Gastroesophageal sphincter (tissue), 3 donors: Measurements from ENCODE around the gene FAT1.

ENCODE experiments used
- CTCF ChIP-seq, 4 experiments: fragments of 200-600 bp in 2 of 4; fragments of 450-650 bp in 2 of 4; sonication (generic) in 1 of 4; IDR thresholded peaks; one replicate each; pipeline ENCODE4 v1.5.1; 2017 to 2019; ENCODE audit warnings: antibody characterized with exemption in 4 of 4, mild to moderate bottlenecking in 2 of 4, moderate library complexity in 2 of 4
- EP300 ChIP-seq: sonication (generic); formaldehyde crosslinking; IDR thresholded peaks from one replicate; pipeline ENCODE4 v1.6.1; 2017; ENCODE audit warnings: antibody characterized with exemption, mild to moderate bottlenecking
- POLR2A ChIP-seq, 2 donors: fragments of 450-650 bp; IDR thresholded peaks; one replicate each; pipeline ENCODE4 v1.6.1; 2017; ENCODE audit warnings: antibody characterized with exemption in 2 of 2, mild to moderate bottlenecking in 2 of 2, moderate library complexity in 1 of 2

- no peak for TF ChIP-seq EP300
- no peak for TF ChIP-seq CTCF (IDR thresholded peaks at IDR 0.05)
- no peak for TF ChIP-seq POLR2A (IDR thresholded peaks at IDR 0.05)
Observed at GRCh38 chr4:186586205-186586604, 137.5 kb downstream of the FAT1 start.
